Loucy (cell line): ENCODE results near the gene MAPK8.

ENCODE experiments used
- H2AFZ ChIP-seq: fragments of 200-600 bp; sonication (generic); 2 replicates; pipeline ENCODE4 v1.6.0; 2016; ENCODE audit warnings: antibody characterized with exemption, mild to moderate bottlenecking, low read length, moderate library complexity
- H3F3A ChIP-seq: fragments of 200-600 bp; 2 replicates; pipeline ENCODE4 v1.6.0; 2016; ENCODE audit warnings: antibody characterized with exemption, low read depth, mild to moderate bottlenecking
- H3K27me3 ChIP-seq: fragments of 200-600 bp; sonication (generic); 2 replicates; pipeline ENCODE4 v1.6.1; 2014; ENCODE audit warnings: low read length, mild to moderate bottlenecking; ENCODE audit not compliant: insufficient read depth, poor library complexity, severe bottlenecking
- H3K36me3 ChIP-seq: fragments of 200-600 bp; sonication (generic); 2 replicates; pipeline ENCODE4 v1.6.1; 2016; ENCODE audit warnings: low read length; ENCODE audit not compliant: insufficient read depth
- H3K4me1 ChIP-seq: fragments of 200-600 bp; sonication (generic); 2 replicates; pipeline ENCODE4 v1.5.1; 2014; ENCODE audit warnings: low read length, mild to moderate bottlenecking; ENCODE audit not compliant: insufficient read depth, poor library complexity, severe bottlenecking
- H3K4me2 ChIP-seq: fragments of 200-600 bp; sonication (generic); 2 replicates; pipeline ENCODE4 v1.6.0; 2014; ENCODE audit warnings: antibody characterized with exemption, low read length, low read depth, mild to moderate bottlenecking; ENCODE audit not compliant: poor library complexity, severe bottlenecking
- H3K4me3 ChIP-seq: fragments of 200-600 bp; sonication (generic); 2 replicates; pipeline ENCODE4 v1.5.1; 2014; ENCODE audit warnings: low read length, mild to moderate bottlenecking, mixed read lengths; ENCODE audit not compliant: poor library complexity, severe bottlenecking
- H3K79me2 ChIP-seq: fragments of 200-600 bp; sonication (generic); 2 replicates; pipeline ENCODE4 v1.6.1; 2014; ENCODE audit warnings: low read length; ENCODE audit not compliant: insufficient read depth
- H3K9ac ChIP-seq: fragments of 200-600 bp; sonication (generic); 2 replicates; pipeline ENCODE4 v1.6.0; 2014; ENCODE audit warnings: mild to moderate bottlenecking, low read depth, low read length, moderate library complexity; ENCODE audit not compliant: poor library complexity, severe bottlenecking
- H3K9me2 ChIP-seq: fragments of 200-600 bp; sonication (generic); replicated peaks from 2 replicates; pipeline ENCODE4 v1.6.1; 2016; ENCODE audit warnings: low read depth, low read length, mixed read lengths
- H3K9me3 ChIP-seq: fragments of 200-600 bp; sonication (generic); 2 replicates; pipeline ENCODE4 v1.6.1; 2014; ENCODE audit warnings: mild to moderate bottlenecking, antibody characterized with exemption, low read length, low read depth; ENCODE audit not compliant: insufficient read depth
- H4K20me1 ChIP-seq: fragments of 200-600 bp; sonication (generic); 2 replicates; pipeline ENCODE4 v1.6.0; 2014; ENCODE audit warnings: antibody characterized with exemption, low read length, mild to moderate bottlenecking; ENCODE audit not compliant: insufficient read depth, poor library complexity, severe bottlenecking
- CTCF ChIP-seq: fragments of 200-600 bp; sonication (generic); conservative IDR thresholded peaks from 2 replicates; pipeline ENCODE4 v1.5.1; 2014; ENCODE audit warnings: mild to moderate bottlenecking, antibody characterized with exemption, low read length
- EZH2phosphoT487 ChIP-seq: fragments of 200-600 bp; IDR thresholded peaks from 2 replicates; pipeline ENCODE4 v1.6.1; 2018; ENCODE audit warnings: antibody characterized with exemption, mild to moderate bottlenecking, moderate library complexity, borderline replicate concordance

The MAPK8 gene

GRCh38 chr10:48284811-48285210 lies 21.7 kb upstream of the MAPK8 start:
- H3F3A ChIP-seq = no peaks in the 10 kb centered on the region
- no peaks in the 10 kb centered on the region for H4K20me1 ChIP-seq
- H3K4me3 ChIP-seq = no peak overlapping the region
- H3K9me3 ChIP-seq = 0 out of 2 replicates have a peak, but pooled peaks cover 3% of the 10 kb centered on the region
- no peaks in the 10 kb centered on the region for H3K36me3 ChIP-seq
- no peak for TF ChIP-seq CTCF
- TF ChIP-seq EZH2phosphoT487 = no peak
- H3K27me3 ChIP-seq = no peaks in the 10 kb centered on the region
- H3K79me2 ChIP-seq = no peaks in the 10 kb centered on the region
- H3K4me2 ChIP-seq = no peak overlapping the region
- no peaks in the 10 kb centered on the region for H3K9me2 ChIP-seq
- H3K9ac ChIP-seq = no peak overlapping the region
- H2AFZ ChIP-seq = no peak overlapping the region
- H3K4me1 ChIP-seq = no peaks in the 10 kb centered on the region

DNA sequence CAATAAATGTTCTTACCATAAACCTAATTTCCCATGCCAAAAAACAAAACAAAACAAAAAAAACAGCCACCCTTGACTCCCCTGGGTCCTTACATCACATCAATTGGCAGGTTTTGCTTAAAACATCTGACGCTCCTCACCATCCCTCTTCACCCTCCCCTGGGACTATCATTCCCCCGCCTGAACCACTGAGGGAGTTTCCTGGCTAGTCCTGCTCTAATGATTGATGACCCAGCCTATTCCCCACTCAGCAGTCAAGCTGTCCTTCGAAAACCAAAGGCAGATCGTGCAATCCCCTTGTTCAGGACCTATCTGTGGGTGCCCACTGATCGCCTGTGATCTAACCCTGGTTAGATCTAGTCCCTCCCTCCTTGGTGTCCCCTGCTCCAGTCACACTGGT lies 20.8 kb upstream of the MAPK8 start:
- H2AFZ ChIP-seq = no peak overlapping the region
- no peaks in the 10 kb centered on the region for H3K36me3 ChIP-seq
- TF ChIP-seq EZH2phosphoT487 = no peak
- no peak for TF ChIP-seq CTCF
- no peaks in the 10 kb centered on the region for H3F3A ChIP-seq
- H3K9me3 ChIP-seq = 0 out of 2 replicates have a peak, but pooled peaks cover 3% of the 10 kb centered on the region
- no peaks in the 10 kb centered on the region for H3K9me2 ChIP-seq
- no peaks in the 10 kb centered on the region for H3K27me3 ChIP-seq
- H3K4me2 ChIP-seq = no peak overlapping the region
- no peak overlapping the region for H3K9ac ChIP-seq
- H3K4me3 ChIP-seq = no peak overlapping the region
- no peaks in the 10 kb centered on the region for H3K79me2 ChIP-seq
- no peaks in the 10 kb centered on the region for H4K20me1 ChIP-seq
- no peaks in the 10 kb centered on the region for H3K4me1 ChIP-seq

DNA sequence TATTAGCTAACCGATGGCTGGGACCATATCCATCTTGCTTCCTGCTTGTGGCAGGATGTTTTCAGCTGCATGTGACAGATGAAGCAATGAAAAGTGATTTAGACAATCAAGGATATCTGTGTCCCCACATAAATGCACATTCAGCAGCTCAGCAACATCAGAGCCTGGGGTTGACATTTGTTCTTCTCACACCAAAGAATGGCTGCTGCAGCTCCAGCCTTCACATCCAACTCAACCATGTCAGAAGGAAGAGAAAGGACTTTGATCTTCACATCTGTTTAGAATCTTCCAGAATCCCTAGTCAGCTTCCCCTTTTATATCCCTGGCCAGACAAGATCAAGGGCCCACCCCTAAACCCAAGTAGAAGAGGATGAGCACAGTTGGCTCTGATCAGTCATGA lies 20.1 kb upstream of the MAPK8 start:
- Histone ChIP-seq H3K79me2 (no peaks in the 10 kb centered on the region), H3K4me3 (no peak overlapping the region), H3K36me3 (no peaks in the 10 kb centered on the region), H3K4me1 (no peaks in the 10 kb centered on the region), H3K9me3 (0 out of 2 replicates have a peak, but pooled peaks cover 3% of the 10 kb centered on the region), H3K27me3 (no peaks in the 10 kb centered on the region), H3K4me2 (no peak overlapping the region), H3K9ac (no peak overlapping the region), H3K9me2 (no peaks in the 10 kb centered on the region), H4K20me1 (no peaks in the 10 kb centered on the region), H2AFZ (no peak overlapping the region), H3F3A (no peaks in the 10 kb centered on the region)
- TF ChIP-seq CTCF = no peak
- TF ChIP-seq EZH2phosphoT487 = no peak
